Keratinocyte (primary cell): Measurements from ENCODE around the gene SCARB1. TPM values are rescaled to one million over a fixed set of nuclear protein-coding genes. Genes with fewer than 3 reads are reported as not detected.

Experiments used
- DNase-seq: peaks from one replicate; pipeline ENCODE4 v3.0.0-alpha.2; 2011; ENCODE audit warnings: low read depth, missing footprints, low spot score
- FAIRE-seq: peaks from 2 replicates; lab custom pipeline; 2011; peaks lifted over from hg19 to GRCh38; lab: Jason Lieb, UNC
- H2AFZ ChIP-seq: 2 replicates; pipeline ENCODE4 v1.6.0; 2012; ENCODE audit warnings: low read length, control low read depth, inconsistent platforms; ENCODE audit not compliant: control insufficient read depth
- H3K27ac ChIP-seq: 2 replicates; pipeline ENCODE4 v1.5.1; 2011; ENCODE audit warnings: low read length; ENCODE audit not compliant: control insufficient read depth, insufficient read depth
- H3K27me3 ChIP-seq: 3 replicates; pipeline ENCODE4 v1.6.0; 2011; ENCODE audit warnings: low read length; ENCODE audit not compliant: control insufficient read depth, insufficient read depth; ENCODE audit errors: extremely low read depth
- H3K36me3 ChIP-seq, 2 experiments: 2 replicates in 1 of 2; 3 replicates in 1 of 2; pipeline ENCODE4 v1.5.1; 2011; ENCODE audit warnings: low read length in 2 of 2, mild to moderate bottlenecking in 1 of 2; ENCODE audit not compliant: control insufficient read depth in 2 of 2, insufficient read depth in 2 of 2; ENCODE audit errors: extremely low read depth in 1 of 2
- H3K4me1 ChIP-seq: 3 replicates; pipeline ENCODE4 v1.5.1; 2011; ENCODE audit warnings: low read length; ENCODE audit not compliant: control insufficient read depth, insufficient read depth; ENCODE audit errors: extremely low read depth
- H3K4me2 ChIP-seq: 3 replicates; pipeline ENCODE4 v1.6.0; 2011; ENCODE audit warnings: low read depth, low read length; ENCODE audit not compliant: control insufficient read depth, insufficient read depth; ENCODE audit errors: extremely low read depth
- H3K4me3 ChIP-seq, 3 experiments: fragments of 200-600 bp in 1 of 3; sonication (generic) in 1 of 3; 2 replicates in 2 of 3; 3 replicates in 1 of 3; pipeline ENCODE4 v1.5.1; 2011 to 2016; ENCODE audit warnings: low read length in 3 of 3, mild to moderate bottlenecking in 3 of 3, control low read depth in 2 of 3, inconsistent platforms in 1 of 3, low read depth in 1 of 3, mixed read lengths in 1 of 3, mixed run types in 1 of 3, moderate library complexity in 1 of 3; ENCODE audit not compliant: control insufficient read depth in 2 of 3, insufficient read depth in 2 of 3; ENCODE audit errors: extremely low read depth in 1 of 3
- H3K79me2 ChIP-seq: 2 replicates; pipeline ENCODE4 v1.6.0; 2012; ENCODE audit warnings: low read length; ENCODE audit not compliant: control insufficient read depth, insufficient read depth
- H3K9ac ChIP-seq: 3 replicates; pipeline ENCODE4 v1.6.0; 2011; ENCODE audit warnings: low read length; ENCODE audit not compliant: control insufficient read depth, insufficient read depth; ENCODE audit errors: extremely low read depth
- H3K9me1 ChIP-seq: 3 replicates; pipeline ENCODE4 v1.6.0; 2011; ENCODE audit warnings: low read length; ENCODE audit not compliant: control insufficient read depth, insufficient read depth; ENCODE audit errors: extremely low read depth
- H3K9me3 ChIP-seq: 2 replicates; pipeline ENCODE4 v1.5.1; 2012; ENCODE audit warnings: low read depth, low read length; ENCODE audit not compliant: control insufficient read depth
- H4K20me1 ChIP-seq: 3 replicates; pipeline ENCODE4 v1.6.0; 2011; ENCODE audit warnings: low read length; ENCODE audit not compliant: control insufficient read depth, insufficient read depth; ENCODE audit errors: extremely low read depth
- EZH2 ChIP-seq: IDR thresholded peaks from one replicate; pipeline ENCODE4 v1.6.1; 2012; ENCODE audit warnings: inconsistent platforms, mild to moderate bottlenecking, low read length, moderate library complexity
- dilution Hi-C: fragments of 300-500 bp; cut with MboI; formaldehyde crosslinking; loops from one replicate; pipeline ENCODE4 v1.7.0; 2020; ENCODE audit warnings: low sequenced_read_pairs; ENCODE audit not compliant: extremely low pct_ligation_motif_present
- polyA plus RNA-seq, 5 experiments: library from polyadenylated mRNA; depleted of rRNA in 3 of 5; stranded (reverse) in 3 of 5; stranded (forward) in 1 of 5; unstranded in 1 of 5; fragments of >200 nt; gene quantifications; 1 replicate in 1 of 5; 2 replicates in 3 of 5; 3 replicates in 1 of 5; pipeline versions ENCODE4 v1.2.1 to v1.2.3, GENCODE V29; 2011 to 2012; ENCODE audit warnings: missing spikeins in 2 of 5, low read depth in 1 of 5, low replicate concordance in 1 of 5
- TF ChIP-seq, protein P1 (sequence below), 3 experiments: IDR thresholded peaks in 1 of 3; conservative IDR thresholded peaks in 1 of 3; optimal IDR thresholded peaks in 1 of 3; 2 replicates in 2 of 3; 3 replicates in 1 of 3; pipeline versions ENCODE3 to v1.5.1; 2011; ENCODE audit warnings: low read length in 3 of 3, mild to moderate bottlenecking in 3 of 3, moderate library complexity in 2 of 3, control low read depth in 1 of 3, inconsistent platforms in 1 of 3; ENCODE audit not compliant: insufficient read depth in 2 of 3; ENCODE audit errors: extremely low read depth in 1 of 3

The SCARB1 gene
- polyA plus RNA-seq, 1 donor (not counting 4 experiments of a cell fraction or from before 2014, with no cell fraction given): 40.9 TPM

DNA sequence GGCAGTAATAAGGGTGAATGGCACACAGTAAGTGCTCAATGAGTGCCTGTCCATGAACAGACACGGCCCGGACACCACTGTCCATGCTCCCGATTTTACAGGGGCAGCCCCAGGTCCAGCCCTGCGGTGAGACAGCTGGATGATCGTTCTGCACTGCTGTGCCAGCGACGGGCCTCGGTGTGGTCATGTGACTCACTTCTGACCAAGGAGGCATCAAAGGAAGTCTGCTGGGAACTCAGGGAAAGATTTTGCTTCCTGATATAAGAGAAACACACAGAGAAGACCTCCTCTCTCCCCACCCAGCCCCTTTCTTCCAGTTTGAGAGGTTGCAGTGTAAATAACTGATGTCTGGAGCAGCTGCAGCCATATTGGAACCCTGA, 126.6 kb downstream of the SCARB1 start:
- DNase-seq (no peak), FAIRE-seq (no peak)
- H3K9me1 ChIP-seq: no peaks in the 10 kb centered on the region
- no peaks in the 10 kb centered on the region for H3K4me1 ChIP-seq
- H3K4me2 ChIP-seq: no peak overlapping the region
- H3K9me3 ChIP-seq: peaks cover 3% of the 10 kb centered on the region
- H4K20me1 ChIP-seq: no peaks in the 10 kb centered on the region
- TF ChIP-seq, protein P1, sequence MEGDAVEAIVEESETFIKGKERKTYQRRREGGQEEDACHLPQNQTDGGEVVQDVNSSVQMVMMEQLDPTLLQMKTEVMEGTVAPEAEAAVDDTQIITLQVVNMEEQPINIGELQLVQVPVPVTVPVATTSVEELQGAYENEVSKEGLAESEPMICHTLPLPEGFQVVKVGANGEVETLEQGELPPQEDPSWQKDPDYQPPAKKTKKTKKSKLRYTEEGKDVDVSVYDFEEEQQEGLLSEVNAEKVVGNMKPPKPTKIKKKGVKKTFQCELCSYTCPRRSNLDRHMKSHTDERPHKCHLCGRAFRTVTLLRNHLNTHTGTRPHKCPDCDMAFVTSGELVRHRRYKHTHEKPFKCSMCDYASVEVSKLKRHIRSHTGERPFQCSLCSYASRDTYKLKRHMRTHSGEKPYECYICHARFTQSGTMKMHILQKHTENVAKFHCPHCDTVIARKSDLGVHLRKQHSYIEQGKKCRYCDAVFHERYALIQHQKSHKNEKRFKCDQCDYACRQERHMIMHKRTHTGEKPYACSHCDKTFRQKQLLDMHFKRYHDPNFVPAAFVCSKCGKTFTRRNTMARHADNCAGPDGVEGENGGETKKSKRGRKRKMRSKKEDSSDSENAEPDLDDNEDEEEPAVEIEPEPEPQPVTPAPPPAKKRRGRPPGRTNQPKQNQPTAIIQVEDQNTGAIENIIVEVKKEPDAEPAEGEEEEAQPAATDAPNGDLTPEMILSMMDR (optimal IDR thresholded peaks at IDR 0.05 in 1 of 3, IDR thresholded peaks at IDR 0.05 in 1 of 3, conservative IDR thresholded peaks at IDR 0.05 in 1 of 3; ENCODE audit: extremely low read depth in 1 of 3, insufficient read depth in 2 of 3, low read length in 3 of 3): no peak
- TF ChIP-seq EZH2: no peak
- no peak overlapping the region for H3K9ac ChIP-seq
- no peaks in the 10 kb centered on the region for H3K36me3 ChIP-seq
- no peak overlapping the region for H2AFZ ChIP-seq
- dilution Hi-C loops: no loop called here
- H3K27ac ChIP-seq: no peak overlapping the region
- no peak overlapping the region for H3K4me3 ChIP-seq
- no peaks in the 10 kb centered on the region for H3K79me2 ChIP-seq
- H3K27me3 ChIP-seq: peaks cover 9% of the 10 kb centered on the region

DNA sequence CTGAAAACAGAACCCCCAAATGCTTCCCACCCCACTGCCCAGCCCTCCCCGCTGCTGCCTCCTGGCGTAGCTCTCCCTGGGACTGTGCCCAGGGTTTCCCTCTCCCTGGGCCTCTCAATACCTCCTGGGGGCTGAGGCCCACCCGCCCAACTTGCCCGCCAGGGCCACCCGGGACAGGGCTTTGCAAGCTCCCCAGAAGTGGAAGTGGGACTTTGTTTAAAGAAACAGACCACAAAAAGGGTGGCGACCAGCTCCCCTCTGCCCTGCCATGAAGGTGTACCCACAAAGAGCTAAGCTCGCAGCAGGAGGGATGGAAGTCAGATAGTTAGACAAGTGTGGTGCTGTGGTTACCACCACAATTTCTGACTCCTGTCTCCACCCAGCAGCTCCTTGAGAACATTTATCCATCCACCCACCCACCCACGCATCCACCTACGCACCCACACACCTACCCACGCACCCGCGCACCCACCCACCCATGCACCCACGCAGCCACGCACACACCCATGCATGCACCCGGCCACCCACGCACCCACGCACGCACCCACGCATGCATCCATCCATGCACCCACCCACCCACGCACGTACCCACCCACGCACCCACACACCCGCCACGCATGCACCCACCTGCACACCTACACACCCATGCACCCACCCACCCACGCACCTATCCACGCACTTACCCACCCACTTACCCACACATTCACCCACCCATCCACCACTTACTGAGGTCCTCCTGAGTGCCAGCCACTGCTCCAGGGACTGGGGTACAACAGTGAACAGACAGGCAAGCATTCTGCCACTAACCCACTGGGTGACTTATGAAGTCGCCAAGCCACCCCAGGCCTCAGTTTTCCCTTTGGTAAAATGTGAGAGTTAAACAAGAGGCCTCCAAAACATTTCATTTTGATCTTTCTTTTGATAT, 127.3 kb downstream of the SCARB1 start:
- DNase-seq (no peak), FAIRE-seq (no peak)
- H3K9ac ChIP-seq: no peak overlapping the region
- no peak overlapping the region for H3K27ac ChIP-seq
- TF ChIP-seq, protein P1 (optimal IDR thresholded peaks at IDR 0.05 in 1 of 3, IDR thresholded peaks at IDR 0.05 in 1 of 3, conservative IDR thresholded peaks at IDR 0.05 in 1 of 3; ENCODE audit: extremely low read depth in 1 of 3, insufficient read depth in 2 of 3, low read length in 3 of 3): no peak
- no peak for TF ChIP-seq EZH2
- no peaks in the 10 kb centered on the region for H3K36me3 ChIP-seq
- no peak overlapping the region for H2AFZ ChIP-seq
- no peaks in the 10 kb centered on the region for H4K20me1 ChIP-seq
- H3K4me1 ChIP-seq: no peaks in the 10 kb centered on the region
- no peak overlapping the region for H3K4me2 ChIP-seq
- H3K9me1 ChIP-seq: no peaks in the 10 kb centered on the region
- peaks cover 3% of the 10 kb centered on the region for H3K9me3 ChIP-seq
- no peaks in the 10 kb centered on the region for H3K79me2 ChIP-seq
- no peak overlapping the region for H3K4me3 ChIP-seq
- H3K27me3 ChIP-seq: peaks cover 9% of the 10 kb centered on the region
- dilution Hi-C loops: no loop called here
